Measurements from ENCODE around the gene UBE2I.
"Not testable (repeated sequence)": the region's sequence is repeated elsewhere in the genome, so short reads cannot be mapped to it uniquely, and the experiment has no call there.

Gene UBE2I

GRCh38 chr16:1314399-1315068, 5.1 kb downstream of the UBE2I start:
- DNase-seq: no peak

- DNase-seq: no peak
Observed at GRCh38 chr16:1315081-1316032, 5.9 kb downstream of the UBE2I start.

GRCh38 chr16:1316033-1316405, 6.6 kb downstream of the UBE2I start:
- no peak for DNase-seq

- no peak for DNase-seq
Observed at GRCh38 chr16:1317479-1318267, 8.2 kb downstream of the UBE2I start.

GRCh38 chr16:1318268-1318545, 8.8 kb downstream of the UBE2I start:
- DNase-seq: no peak

GRCh38 chr16:1319041-1319440, 9.6 kb downstream of the UBE2I start:
- DNase-seq: no peak

- no peak for DNase-seq
Observed at GRCh38 chr16:1320097-1320496, 10.7 kb downstream of the UBE2I start.

- no peak for DNase-seq
Observed at GRCh38 chr16:1320658-1321240, 11.3 kb downstream of the UBE2I start.

- no peak for DNase-seq
Observed at GRCh38 chr16:1322407-1322806, 13.0 kb downstream of the UBE2I start.

GRCh38 chr16:1323296-1324239, 14.1 kb downstream of the UBE2I start:
- DNase-seq: no peak

GRCh38 chr16:1324286-1324826, 14.9 kb downstream of the UBE2I start:
- DNase-seq: no peak

GRCh38 chr16:1325261-1325660, 15.8 kb downstream of the UBE2I start:
- DNase-seq: no peak

GRCh38 chr16:1325673-1326371, 16.4 kb downstream of the UBE2I start:
- DNase-seq: no peak

GRCh38 chr16:1326391-1326790, 17.0 kb downstream of the UBE2I start:
- no peak for DNase-seq

- no peak for DNase-seq
Observed at GRCh38 chr16:1326946-1327618, 17.6 kb downstream of the UBE2I start.

- DNase-seq: no peak
Observed at GRCh38 chr16:1327619-1327947, 18.1 kb downstream of the UBE2I start.

GRCh38 chr16:1328136-1328535, 18.7 kb downstream of the UBE2I start:
- DNase-seq: not testable (repeated sequence)

- DNase-seq: not testable (repeated sequence)
Observed at GRCh38 chr16:1328961-1329360, 19.5 kb downstream of the UBE2I start.

GRCh38 chr16:1330260-1330914, 21.0 kb downstream of the UBE2I start:
- DNase-seq: no peak
